Erythroblast (primary cell): ENCODE data around the gene B4GALNT3.

Experiments
- GATA1 ChIP-seq: IDR thresholded peaks from 2 replicates; pipeline ENCODE4 v1.6.1; 2011; ENCODE audit warnings: low read depth, mild to moderate bottlenecking, control low read depth, low read length, moderate library complexity
- POLR2A ChIP-seq: IDR thresholded peaks from 2 replicates; pipeline ENCODE4 v1.6.1; 2011; ENCODE audit warnings: mild to moderate bottlenecking, low read length

- TF ChIP-seq POLR2A, result no peak
- TF ChIP-seq GATA1, result no peak
Observed at GRCh38 chr12:470133-470532, 10.4 kb downstream of the B4GALNT3 start.
